GM21528 (cell line): ENCODE measurements around the gene NFATC2IP.

ENCODE experiments used
- ATAC-seq: cut with Tn5 transposase; IDR thresholded peaks from one replicate; pipeline ENCODE4 v1.9.1; 2021; ENCODE audit warnings: mild to moderate bottlenecking, moderate library complexity; ENCODE audit not compliant: unreplicated experiment, low FRiP score

Gene NFATC2IP

DNA sequence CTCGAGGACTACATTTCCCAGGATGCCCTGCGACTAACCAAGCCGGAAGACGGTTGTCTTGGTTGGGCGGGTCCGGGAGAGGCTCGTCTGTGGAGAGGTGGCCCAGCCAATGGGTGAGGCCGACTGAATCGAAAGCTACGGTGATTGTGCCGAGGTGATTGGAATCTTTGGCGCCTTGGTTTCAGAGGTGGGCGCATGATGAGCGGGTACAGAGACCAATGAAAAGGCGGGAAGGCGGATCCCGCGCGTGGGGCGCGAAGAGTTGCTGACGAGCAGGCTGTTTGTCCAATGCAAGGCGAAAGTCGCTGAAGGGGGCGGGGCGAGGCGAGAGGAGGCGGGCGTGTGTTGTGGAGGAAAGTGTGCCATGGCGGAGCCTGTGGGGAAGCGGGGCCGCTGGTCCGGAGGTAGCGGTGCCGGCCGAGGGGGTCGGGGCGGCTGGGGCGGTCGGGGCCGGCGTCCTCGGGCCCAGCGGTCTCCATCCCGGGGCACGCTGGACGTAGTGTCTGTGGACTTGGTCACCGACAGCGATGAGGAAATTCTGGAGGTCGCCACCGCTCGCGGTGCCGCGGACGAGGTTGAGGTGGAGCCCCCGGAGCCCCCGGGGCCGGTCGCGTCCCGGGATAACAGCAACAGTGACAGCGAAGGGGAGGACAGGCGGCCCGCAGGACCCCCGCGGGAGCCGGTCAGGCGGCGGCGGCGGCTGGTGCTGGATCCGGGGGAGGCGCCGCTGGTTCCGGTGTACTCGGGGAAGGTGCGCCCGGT lies at the start of gene NFATC2IP:
TSS of gene NFATC2IP (plus strand) at position 290 of the 762 bp plus-strand sequence. CDS start at position 365, 75 bp downstream.
- ATAC-seq: peak; percentile 95

DNA sequence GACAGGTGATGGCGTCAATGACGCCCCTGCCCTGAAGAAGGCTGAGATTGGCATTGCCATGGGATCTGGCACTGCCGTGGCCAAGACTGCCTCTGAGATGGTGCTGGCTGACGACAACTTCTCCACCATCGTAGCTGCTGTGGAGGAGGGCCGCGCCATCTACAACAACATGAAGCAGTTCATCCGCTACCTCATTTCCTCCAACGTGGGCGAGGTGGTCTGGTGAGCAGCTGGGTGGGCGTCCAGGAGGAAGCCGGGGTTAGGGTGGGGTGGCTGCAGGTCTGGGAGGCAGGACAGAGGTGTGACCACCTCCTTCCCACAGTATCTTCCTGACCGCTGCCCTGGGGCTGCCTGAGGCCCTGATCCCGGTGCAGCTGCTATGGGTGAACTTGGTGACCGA lies 48.9 kb upstream of the NFATC2IP start:
- ATAC-seq: no peak

DNA sequence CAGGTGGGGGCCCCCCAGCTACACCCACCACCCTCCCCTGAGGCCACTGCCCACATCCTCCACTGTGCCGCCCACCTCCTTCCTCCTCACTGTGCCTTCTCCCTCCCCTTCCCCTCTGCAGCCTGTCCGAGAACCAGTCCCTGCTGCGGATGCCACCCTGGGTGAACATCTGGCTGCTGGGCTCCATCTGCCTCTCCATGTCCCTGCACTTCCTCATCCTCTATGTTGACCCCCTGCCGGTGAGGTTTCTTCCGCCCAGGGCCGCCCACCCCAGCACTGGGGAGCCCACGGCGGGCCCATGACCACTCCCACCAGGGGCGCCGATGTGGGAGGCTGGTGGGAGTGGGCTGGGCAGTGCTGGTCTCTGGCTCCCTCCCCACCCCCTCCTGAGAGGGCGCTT lies 47.8 kb upstream of the NFATC2IP start:
- ATAC-seq: no peak

- ATAC-seq: no peak
Measured at GRCh38 chr16:28903344-28904042, 47.2 kb upstream of the NFATC2IP start.

- no peak for ATAC-seq
Measured at GRCh38 chr16:28904363-28904762, 46.4 kb upstream of the NFATC2IP start.

GRCh38 chr16:28904828-28905227 lies 45.9 kb upstream of the NFATC2IP start:
- no peak for ATAC-seq

- no peak for ATAC-seq
Measured at GRCh38 chr16:28905229-28905754, 45.4 kb upstream of the NFATC2IP start.

DNA sequence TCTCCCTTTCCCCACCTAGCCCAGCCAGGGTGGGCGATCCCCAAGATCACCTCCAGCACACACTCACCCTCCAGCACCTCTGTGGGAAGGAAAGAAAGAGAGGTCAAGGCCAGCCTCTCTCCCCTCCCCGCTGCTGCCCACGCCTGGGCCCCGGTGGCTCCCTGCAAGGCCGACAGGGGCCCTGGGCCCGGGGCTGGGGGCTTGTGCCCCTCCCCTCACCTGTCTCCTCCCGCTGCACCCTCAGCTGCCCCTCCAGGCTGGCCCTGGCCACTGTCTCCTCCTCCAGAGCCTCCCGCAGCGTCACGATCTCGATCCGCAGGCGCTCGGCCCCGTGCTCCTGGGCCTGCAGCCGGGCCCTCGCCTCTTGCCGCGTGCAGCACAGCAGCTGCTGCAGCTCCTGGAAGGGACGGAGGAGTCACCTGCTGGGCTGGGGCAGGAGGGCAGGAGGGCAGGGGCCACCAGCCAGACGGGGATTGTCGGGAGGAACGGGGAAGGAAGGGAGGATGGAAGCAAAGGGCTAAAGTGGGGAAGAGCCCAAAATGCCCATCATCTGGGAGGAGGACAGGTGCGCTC lies 44.9 kb upstream of the NFATC2IP start:
- ATAC-seq: no peak

- ATAC-seq: no peak
Measured at GRCh38 chr16:28910086-28911031, 40.4 kb upstream of the NFATC2IP start.

DNA sequence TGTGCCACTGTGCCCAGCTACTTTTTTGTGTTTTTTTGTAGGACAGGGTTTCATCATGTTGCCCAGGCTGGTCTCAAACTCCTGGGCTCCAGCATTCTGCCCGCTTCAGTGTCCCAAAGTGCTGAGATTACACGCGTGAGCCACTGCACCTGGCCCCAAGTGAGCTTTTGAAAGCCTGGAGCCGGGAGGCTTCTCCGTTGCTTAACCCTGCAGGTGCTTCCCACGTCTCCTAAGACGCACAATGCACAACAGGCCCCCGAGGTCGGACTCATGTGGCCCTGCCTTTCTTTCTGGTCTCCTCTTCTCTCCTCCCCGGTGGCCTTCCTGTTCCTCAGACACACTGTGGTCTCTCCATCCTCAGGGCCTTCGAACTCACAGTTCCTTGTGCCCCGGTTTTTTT lies 38.2 kb upstream of the NFATC2IP start:
- ATAC-seq: no peak

- no peak for ATAC-seq
Measured at GRCh38 chr16:28913946-28914724, 36.6 kb upstream of the NFATC2IP start.

GRCh38 chr16:28915181-28915580 lies 35.6 kb upstream of the NFATC2IP start:
- ATAC-seq: no peak

DNA sequence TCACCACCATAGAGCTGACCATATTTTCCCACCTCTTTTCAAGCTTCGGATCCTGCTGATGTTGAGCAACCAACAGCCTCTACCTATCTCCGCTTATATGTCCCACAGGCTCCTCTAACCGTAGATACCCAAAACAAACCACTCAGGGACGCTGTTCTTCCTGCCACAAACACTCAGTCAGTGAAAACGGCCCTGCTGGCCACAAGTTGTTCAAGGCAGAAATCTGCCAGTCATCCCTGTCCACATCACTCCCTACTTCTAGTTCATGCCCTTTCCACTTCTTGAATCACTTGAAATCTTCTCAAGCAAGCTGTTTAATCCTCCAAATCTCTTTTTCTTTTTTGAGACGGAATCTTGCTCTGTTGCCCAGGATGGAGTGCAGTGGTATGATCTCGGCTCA lies 33.6 kb upstream of the NFATC2IP start:
- no peak for ATAC-seq

GRCh38 chr16:28918698-28919097 lies 32.0 kb upstream of the NFATC2IP start:
- ATAC-seq: no peak

DNA sequence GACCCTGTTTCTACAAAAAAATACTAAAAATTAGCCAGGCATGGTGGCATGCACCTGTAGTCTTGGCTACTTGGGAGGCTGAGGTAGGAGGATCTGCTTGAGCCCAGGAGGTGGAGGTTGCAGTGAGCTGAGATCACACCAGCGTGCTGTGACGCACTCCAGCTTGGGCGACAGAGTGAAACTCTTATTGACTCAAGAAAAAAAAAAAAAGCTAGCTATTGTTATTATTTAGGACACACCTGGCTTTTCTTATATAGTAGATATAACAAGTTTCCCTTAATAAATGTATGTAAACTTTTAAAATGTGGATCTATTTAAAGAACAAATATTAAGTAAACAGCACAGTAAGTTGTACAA lies 27.5 kb upstream of the NFATC2IP start:
- no peak for ATAC-seq

- ATAC-seq: peak; percentile 56
Measured at GRCh38 chr16:28923652-28924398, 26.9 kb upstream of the NFATC2IP start.

GRCh38 chr16:28924399-28924761 lies 26.4 kb upstream of the NFATC2IP start:
- ATAC-seq: no peak

GRCh38 chr16:28924762-28925385 lies 25.9 kb upstream of the NFATC2IP start, which contains the start of gene RABEP2:
RABEP2 (minus strand) TSS chr16:28925238; CDS start chr16:28925163, 75 bp downstream.
- ATAC-seq: peak; percentile 65
